Measurements from ENCODE around the gene RXRA. TPM values are rescaled to one million over a fixed set of nuclear protein-coding genes. Genes with fewer than 3 reads are reported as not detected.
A peak's percentile ranks its signal among the peaks of the same experiment; 100 is the strongest.

Gene RXRA
- polyA plus RNA-seq, 1 donor from 2014 or later, result 0.80 TPM

DNA sequence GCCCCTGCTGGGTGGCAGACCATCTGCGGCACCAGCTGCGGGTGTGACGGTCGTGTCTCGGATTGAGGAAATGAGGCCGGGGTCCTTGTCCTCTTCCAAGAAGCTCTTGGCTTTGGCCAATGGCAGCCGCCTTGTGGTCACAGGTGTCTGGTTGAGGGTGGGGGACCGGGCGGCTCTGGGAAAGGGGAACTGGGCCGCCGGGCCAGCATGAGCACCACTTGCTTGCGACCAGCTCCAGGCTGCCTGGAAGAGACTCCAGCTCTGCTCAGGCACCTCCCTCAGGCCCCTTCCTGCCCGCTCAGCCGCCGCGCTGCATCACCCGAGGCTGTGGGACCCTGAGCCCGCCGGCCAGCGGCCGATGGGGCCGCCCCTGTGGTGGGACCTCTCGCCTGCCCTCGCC is 59.7 kb downstream of the RXRA start:
- Mint-ChIP-seq H3K27me3 (no peaks in the 10 kb centered on the region), H3K36me3 (no peaks in the 10 kb centered on the region), H3K4me1 (peaks cover 13 to 17% (median 15%) of the 10 kb centered on the region in 3 donors), H3K4me3 (no peak overlapping the region), H3K27ac (no peak overlapping the region), H3K9me3 (no peaks in the 10 kb centered on the region)

DNA sequence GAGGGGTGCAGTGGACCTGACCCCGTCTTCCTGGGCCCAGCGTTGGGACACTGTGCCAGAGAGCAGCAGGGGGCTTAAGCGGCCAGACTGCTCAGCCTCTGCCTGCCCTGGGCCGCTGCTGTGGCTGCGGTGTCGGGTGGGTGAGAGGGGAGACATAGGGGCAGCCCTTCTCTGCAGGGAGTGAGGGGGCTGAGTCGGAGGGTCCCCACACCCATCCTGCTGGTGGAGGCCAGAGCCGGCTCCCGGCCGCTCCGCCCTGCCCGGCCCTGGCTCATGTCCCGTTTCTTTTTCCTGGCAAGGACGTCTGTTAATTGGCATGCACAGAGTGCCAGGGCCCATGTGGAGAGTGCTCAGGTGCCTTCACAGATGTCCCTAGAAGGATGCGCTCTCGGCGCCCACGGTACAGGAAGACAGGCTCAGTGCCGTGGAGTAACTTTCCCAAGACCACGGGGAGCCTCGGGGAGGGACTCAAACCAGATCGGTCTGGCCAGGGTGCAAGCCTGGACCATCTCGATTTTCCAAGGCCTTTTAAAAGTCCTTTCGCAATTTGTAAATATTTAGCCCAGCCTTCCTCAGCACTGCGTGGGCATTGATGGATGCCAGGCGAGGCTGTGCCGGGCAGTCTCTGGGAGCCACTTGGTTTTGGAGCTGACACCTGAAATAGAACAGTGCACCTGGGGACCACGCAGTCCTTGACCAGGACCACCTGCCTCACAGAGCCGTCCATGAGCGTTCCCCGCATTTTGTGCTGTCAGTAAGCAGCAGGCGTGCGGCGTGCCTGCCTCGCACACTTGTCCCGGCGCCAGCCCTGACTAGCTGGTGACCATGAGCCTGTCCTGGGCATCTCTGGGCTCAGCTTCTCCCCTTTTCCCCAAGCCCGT is 60.9 kb downstream of the RXRA start:
- Mint-ChIP-seq H3K27me3 (peaks cover 1% of the 10 kb centered on the region), H3K4me3 (peak overlapping the region in 1 of 4 donors; percentile 23), H3K9me3 (no peaks in the 10 kb centered on the region), H3K4me1 (peaks cover 16 to 23% (median 18%) of the 10 kb centered on the region in 3 donors), H3K36me3 (no peaks in the 10 kb centered on the region), H3K27ac (peak overlapping the region in 1 of 3 donors; percentile 60)

GRCh38 chr9:134388289-134388808 is 62.1 kb downstream of the RXRA start:
- Mint-ChIP-seq H3K9me3 (no peaks in the 10 kb centered on the region), H3K4me1 (peaks cover 21 to 26% (median 22%) of the 10 kb centered on the region in 3 donors), H3K36me3 (no peaks in the 10 kb centered on the region), H3K27ac (peak overlapping the region in 2 of 3 donors; percentile 60 to 66), H3K4me3 (peak overlapping the region in 2 of 4 donors; percentile 23 to 77), H3K27me3 (peaks cover 1% of the 10 kb centered on the region)

DNA sequence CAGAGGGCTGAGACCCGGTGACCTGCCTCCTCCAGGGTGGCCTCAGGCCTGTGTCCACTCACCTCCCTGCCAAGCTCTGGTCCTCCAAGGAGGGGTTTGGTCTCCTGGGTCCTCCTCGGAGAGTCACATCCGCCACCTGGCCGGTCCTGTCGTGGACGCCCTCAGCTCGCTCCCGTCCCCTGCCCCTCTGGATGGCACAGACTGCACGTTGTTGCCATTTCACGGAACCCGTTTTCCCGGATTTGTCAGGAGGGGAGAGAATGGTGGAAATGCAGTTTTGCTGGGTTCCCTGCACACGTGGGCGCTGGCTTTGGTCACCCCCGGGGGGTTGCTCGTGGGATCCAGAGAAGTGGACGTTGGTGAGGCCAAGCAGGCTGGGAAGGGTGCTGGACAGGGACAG is 62.7 kb downstream of the RXRA start:
- H3K4me3 Mint-ChIP-seq, result no peak overlapping the region
- H3K27me3 Mint-ChIP-seq, result peaks cover 1% of the 10 kb centered on the region
- no peak overlapping the region for H3K27ac Mint-ChIP-seq
- H3K4me1 Mint-ChIP-seq, result peaks cover 27 to 33% (median 29%) of the 10 kb centered on the region in 3 donors
- H3K9me3 Mint-ChIP-seq, result peaks cover 0 to 2% (median 0%) of the 10 kb centered on the region in 3 donors
- H3K36me3 Mint-ChIP-seq, result no peaks in the 10 kb centered on the region

- peaks cover 30 to 36% (median 30%) of the 10 kb centered on the region in 3 donors for H3K4me1 Mint-ChIP-seq
- H3K9me3 Mint-ChIP-seq, result peaks cover 0 to 3% (median 0%) of the 10 kb centered on the region in 3 donors
- peak overlapping the region in 1 of 3 donors; percentile 97 for H3K27ac Mint-ChIP-seq
- H3K27me3 Mint-ChIP-seq, result peaks cover 1% of the 10 kb centered on the region
- H3K4me3 Mint-ChIP-seq, result peak overlapping the region in 1 of 4 donors; percentile 23
- H3K36me3 Mint-ChIP-seq, result no peaks in the 10 kb centered on the region
Measured at GRCh38 chr9:134389642-134390041, 63.4 kb downstream of the RXRA start.

DNA sequence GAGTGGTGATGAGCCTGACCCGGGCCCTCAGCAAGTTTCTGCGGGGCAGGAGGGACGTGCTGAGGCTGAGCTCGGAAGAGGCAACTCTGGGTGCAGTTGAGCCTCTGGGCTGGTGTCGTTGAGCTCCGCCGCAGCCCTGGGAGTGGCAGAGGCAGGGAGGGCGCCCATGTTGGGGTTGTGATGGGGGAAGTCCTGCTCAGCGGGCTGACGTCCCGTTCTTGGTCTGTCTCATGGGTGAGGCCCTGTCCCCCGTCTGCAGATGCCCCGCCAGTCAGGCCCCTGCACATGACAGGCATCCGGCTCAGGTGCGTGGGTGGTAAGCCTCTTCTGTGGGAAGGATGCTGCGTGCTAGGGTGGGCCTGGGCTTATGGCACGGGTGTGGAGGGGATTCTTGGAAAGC is 64.3 kb downstream of the RXRA start:
- peaks cover 30 to 38% (median 30%) of the 10 kb centered on the region in 3 donors for H3K4me1 Mint-ChIP-seq
- no peaks in the 10 kb centered on the region for H3K36me3 Mint-ChIP-seq
- H3K27ac Mint-ChIP-seq, result peak overlapping the region; percentile 95 to 97 (median 96)
- peaks cover 1% of the 10 kb centered on the region for H3K27me3 Mint-ChIP-seq
- peaks cover 0 to 3% (median 0%) of the 10 kb centered on the region in 3 donors for H3K9me3 Mint-ChIP-seq
- H3K4me3 Mint-ChIP-seq, result peak overlapping the region; percentile 81 to 94 (median 85)

DNA sequence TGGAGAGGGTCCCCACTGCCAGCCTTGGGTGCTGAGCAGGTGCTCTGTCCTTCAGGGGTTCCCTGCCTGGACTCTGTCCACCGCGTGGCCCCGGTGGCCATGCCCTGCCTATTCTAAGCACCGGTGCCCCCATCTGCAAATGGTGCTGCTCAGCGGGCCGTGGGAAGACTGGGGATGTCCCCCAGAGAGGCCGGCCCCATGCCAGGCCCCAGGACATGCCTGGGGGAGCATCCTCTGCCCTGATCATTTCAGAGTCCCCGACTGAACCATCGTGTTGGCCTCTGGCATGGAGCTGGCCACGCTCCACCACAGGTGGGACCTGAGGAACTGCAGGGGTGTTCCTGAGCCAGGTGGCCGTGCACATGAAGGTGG is 64.7 kb downstream of the RXRA start:
- peak overlapping the region; percentile 81 to 94 (median 85) for H3K4me3 Mint-ChIP-seq
- no peaks in the 10 kb centered on the region for H3K36me3 Mint-ChIP-seq
- H3K27ac Mint-ChIP-seq, result peak overlapping the region; percentile 95 to 97 (median 96)
- peaks cover 1% of the 10 kb centered on the region for H3K27me3 Mint-ChIP-seq
- H3K4me1 Mint-ChIP-seq, result peaks cover 30 to 42% (median 32%) of the 10 kb centered on the region in 3 donors
- H3K9me3 Mint-ChIP-seq, result peaks cover 0 to 3% (median 0%) of the 10 kb centered on the region in 3 donors

GRCh38 chr9:134391319-134392231 is 65.3 kb downstream of the RXRA start:
- Mint-ChIP-seq H3K27me3 (peaks cover 1% of the 10 kb centered on the region), H3K4me1 (peaks cover 36 to 48% (median 39%) of the 10 kb centered on the region in 3 donors), H3K27ac (peak overlapping the region; percentile 95 to 97 (median 96)), H3K9me3 (peaks cover 0 to 3% (median 0%) of the 10 kb centered on the region in 3 donors), H3K36me3 (no peaks in the 10 kb centered on the region), H3K4me3 (peak overlapping the region; percentile 81 to 94 (median 85))

- Mint-ChIP-seq H3K4me1 (peaks cover 41 to 48% (median 42%) of the 10 kb centered on the region in 3 donors), H3K36me3 (no peaks in the 10 kb centered on the region), H3K27me3 (peaks cover 1% of the 10 kb centered on the region), H3K4me3 (peak overlapping the region; percentile 54 to 88 (median 70)), H3K9me3 (peaks cover 0 to 3% (median 0%) of the 10 kb centered on the region in 3 donors), H3K27ac (peak overlapping the region; percentile 67 to 97 (median 95))
Measured at GRCh38 chr9:134392900-134393299, 66.6 kb downstream of the RXRA start.

DNA sequence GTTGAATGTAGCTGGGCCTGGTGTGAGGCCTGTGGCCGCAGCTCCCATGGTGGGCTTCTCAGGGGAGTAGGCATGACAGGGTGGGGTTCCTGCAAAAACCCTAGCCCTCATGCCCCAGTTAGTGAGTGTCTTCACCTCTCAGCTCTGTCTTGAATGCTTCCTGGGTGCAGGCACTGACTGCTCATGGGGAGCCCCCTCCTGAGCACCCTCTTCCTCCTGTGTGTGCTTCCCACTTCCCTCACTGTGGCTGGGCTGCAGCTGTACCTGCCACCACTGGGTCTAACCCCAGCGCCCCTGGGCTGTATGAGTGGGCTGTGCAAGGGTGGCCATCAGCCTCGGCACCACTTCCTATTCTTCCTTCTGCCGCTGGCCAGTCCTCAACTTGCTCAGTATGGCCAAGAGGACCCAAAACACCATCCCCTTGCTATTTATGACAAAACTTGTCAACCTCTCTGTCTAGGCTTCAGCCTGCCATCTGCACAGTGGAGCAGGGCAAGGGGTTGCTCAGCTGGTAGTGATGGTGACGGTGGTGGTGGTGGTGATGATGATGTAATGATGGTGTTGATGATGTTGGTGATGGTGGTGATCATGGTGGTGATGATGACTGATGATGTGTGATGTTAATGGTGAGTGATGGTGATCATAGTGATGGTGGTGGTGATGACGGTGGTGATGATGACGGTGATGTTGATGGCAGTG is 67.5 kb downstream of the RXRA start:
- Mint-ChIP-seq H3K36me3 (no peaks in the 10 kb centered on the region), H3K27me3 (peaks cover 1% of the 10 kb centered on the region), H3K9me3 (peaks cover 0 to 3% (median 0%) of the 10 kb centered on the region in 3 donors), H3K4me1 (peaks cover 41 to 44% (median 42%) of the 10 kb centered on the region in 3 donors), H3K27ac (peak overlapping the region; percentile 73 to 97 (median 95)), H3K4me3 (peak overlapping the region in 3 of 4 donors; percentile 54 to 77 (median 63))

- Mint-ChIP-seq H3K4me1 (peaks cover 41 to 44% (median 42%) of the 10 kb centered on the region in 3 donors), H3K9me3 (peaks cover 0 to 3% (median 0%) of the 10 kb centered on the region in 3 donors), H3K27ac (peak overlapping the region in 1 of 3 donors; percentile 92), H3K36me3 (no peaks in the 10 kb centered on the region), H3K4me3 (peak overlapping the region in 2 of 4 donors; percentile 12 to 73), H3K27me3 (peaks cover 1% of the 10 kb centered on the region)
Measured at GRCh38 chr9:134395002-134395517, 68.8 kb downstream of the RXRA start.

GRCh38 chr9:134395737-134396257 is 69.5 kb downstream of the RXRA start:
- Mint-ChIP-seq H3K4me3 (peak overlapping the region; percentile 71 to 94 (median 82)), H3K36me3 (no peaks in the 10 kb centered on the region), H3K9me3 (peaks cover 0 to 3% (median 0%) of the 10 kb centered on the region in 3 donors), H3K4me1 (peaks cover 35 to 39% (median 35%) of the 10 kb centered on the region in 3 donors), H3K27me3 (peaks cover 1% of the 10 kb centered on the region), H3K27ac (peak overlapping the region in 2 of 3 donors; percentile 84 to 92)

- Mint-ChIP-seq H3K4me3 (peak overlapping the region; percentile 71 to 94 (median 82)), H3K9me3 (peaks cover 0 to 3% (median 0%) of the 10 kb centered on the region in 3 donors), H3K36me3 (no peaks in the 10 kb centered on the region), H3K27ac (peak overlapping the region; percentile 80 to 92 (median 84)), H3K27me3 (peaks cover 1% of the 10 kb centered on the region), H3K4me1 (peaks cover 31 to 34% (median 31%) of the 10 kb centered on the region in 3 donors)
Measured at GRCh38 chr9:134396258-134396742, 70.0 kb downstream of the RXRA start.

All from IgD-negative memory B cell (primary cell).